ENCODE data around the gene MEPE. TPM values are rescaled to one million over a fixed set of nuclear protein-coding genes. Genes with fewer than 3 reads are reported as not detected.

Gene MEPE, protein sequence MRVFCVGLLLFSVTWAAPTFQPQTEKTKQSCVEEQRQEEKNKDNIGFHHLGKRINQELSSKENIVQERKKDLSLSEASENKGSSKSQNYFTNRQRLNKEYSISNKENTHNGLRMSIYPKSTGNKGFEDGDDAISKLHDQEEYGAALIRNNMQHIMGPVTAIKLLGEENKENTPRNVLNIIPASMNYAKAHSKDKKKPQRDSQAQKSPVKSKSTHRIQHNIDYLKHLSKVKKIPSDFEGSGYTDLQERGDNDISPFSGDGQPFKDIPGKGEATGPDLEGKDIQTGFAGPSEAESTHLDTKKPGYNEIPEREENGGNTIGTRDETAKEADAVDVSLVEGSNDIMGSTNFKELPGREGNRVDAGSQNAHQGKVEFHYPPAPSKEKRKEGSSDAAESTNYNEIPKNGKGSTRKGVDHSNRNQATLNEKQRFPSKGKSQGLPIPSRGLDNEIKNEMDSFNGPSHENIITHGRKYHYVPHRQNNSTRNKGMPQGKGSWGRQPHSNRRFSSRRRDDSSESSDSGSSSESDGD
- total RNA-seq (not detected), polyA plus RNA-seq (not detected)

DNA sequence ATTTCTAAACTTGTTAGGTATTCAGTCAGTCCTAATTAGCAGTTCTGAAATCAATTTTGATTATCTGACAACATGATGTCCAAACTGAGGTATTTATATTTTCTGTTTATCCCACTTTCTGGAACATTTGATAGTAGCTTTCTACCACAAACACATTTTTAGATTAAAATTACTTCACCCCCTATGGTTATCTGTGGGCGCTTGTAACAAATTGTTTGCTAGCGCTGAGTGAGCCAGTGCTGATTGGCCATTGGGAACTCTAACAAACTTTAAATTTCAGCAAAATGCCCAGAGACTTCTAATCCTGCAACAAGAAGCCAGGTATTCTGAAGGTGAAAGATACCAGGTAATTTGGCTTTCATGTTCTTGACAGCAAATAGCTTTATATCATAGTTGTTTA lies at the start of gene MEPE:
MEPE (plus strand) TSS at position 301 of the 400 bp plus-strand sequence. CDS start 1,746 bp downstream, outside the sequence.
- Histone ChIP-seq H3K4me3 (ENCODE audit: low read depth, low read length) (no peak within 1 kb of the TSS), H3K36me3 (ENCODE audit: insufficient read depth) (no peaks in the 10 kb centered on the region), H3K27ac (ENCODE audit: low read depth) (no peak within 1 kb of the TSS), H3K4me1 (ENCODE audit: insufficient read depth) (no peaks in the 10 kb centered on the region)
- DNase-seq (ENCODE audit: extremely low spot score): no peak
- 72% methylated on average over 2 of the region's 2 CpGs for WGBS

DNA sequence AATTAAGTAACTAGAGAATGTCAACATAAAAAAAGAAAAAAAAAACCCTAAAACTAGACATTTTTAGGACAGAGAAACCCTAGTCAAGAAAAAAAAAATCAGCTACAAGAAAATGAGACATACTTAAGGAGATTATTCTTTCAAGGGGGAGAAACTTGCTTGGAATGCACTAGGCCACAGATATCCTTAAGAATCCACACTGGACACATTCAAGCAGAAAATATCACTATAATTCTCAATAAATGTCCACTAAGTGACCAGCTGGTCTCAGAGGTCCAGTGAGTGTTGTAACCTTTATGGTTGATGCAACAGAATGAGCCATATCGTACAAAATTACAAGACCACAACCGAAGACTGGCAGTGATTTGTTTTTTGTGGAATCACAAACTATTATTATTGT lies 49.0 kb upstream of the MEPE start:
- Histone ChIP-seq H3K27ac (ENCODE audit: low read depth) (no peak overlapping the region), H3K36me3 (ENCODE audit: insufficient read depth) (no peaks in the 10 kb centered on the region), H3K4me1 (ENCODE audit: insufficient read depth) (no peaks in the 10 kb centered on the region), H3K4me3 (ENCODE audit: low read depth, low read length) (no peak overlapping the region)
- no peak for DNase-seq (ENCODE audit: extremely low spot score)
- 82% methylated on average over 2 of the region's 2 CpGs for WGBS

DNA sequence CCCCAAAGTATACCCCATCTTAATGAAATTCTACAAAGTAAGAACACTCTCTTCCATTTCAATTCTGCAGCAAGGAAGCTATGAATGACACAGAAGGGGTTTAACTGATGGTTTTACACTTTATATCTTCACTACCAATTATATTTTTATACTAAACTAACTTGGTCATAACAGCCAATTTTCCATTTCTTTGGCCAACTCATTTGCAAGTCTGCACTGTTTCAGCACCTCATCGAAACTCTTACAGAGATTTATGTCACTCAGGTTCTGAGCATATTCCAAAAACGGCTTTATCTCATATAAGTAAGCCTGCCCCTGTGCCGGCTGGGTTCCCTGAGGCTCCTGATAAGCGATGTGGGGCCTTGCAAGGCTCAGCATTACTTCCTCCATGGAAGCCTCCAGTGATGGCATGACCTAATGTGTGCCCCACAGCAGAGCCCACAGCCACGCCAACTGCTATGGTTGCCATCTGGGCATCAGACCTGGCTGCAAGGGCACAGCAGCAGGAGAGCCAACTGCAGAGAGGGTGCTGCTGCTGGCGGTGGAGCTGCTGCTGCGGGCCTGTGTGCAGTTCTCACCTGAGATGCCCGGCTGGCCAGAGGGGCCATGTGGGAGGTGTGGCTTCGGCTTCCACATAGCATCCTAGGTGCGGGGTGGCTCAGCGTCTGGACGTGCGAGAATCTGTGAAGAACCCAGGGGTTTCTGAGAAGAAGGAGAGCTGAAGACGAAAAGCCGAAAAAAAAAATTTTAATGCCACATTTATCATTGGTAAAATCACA lies 46.8 kb upstream of the MEPE start:
- 82% methylated on average over 15 of the region's 15 CpGs for WGBS
- no peaks in the 10 kb centered on the region for H3K36me3 ChIP-seq (ENCODE audit: insufficient read depth)
- no peak overlapping the region for H3K4me3 ChIP-seq (ENCODE audit: low read depth, low read length)
- H3K27ac ChIP-seq (ENCODE audit: low read depth): no peak overlapping the region
- DNase-seq (ENCODE audit: extremely low spot score): no peak
- H3K4me1 ChIP-seq (ENCODE audit: insufficient read depth): no peaks in the 10 kb centered on the region

DNA sequence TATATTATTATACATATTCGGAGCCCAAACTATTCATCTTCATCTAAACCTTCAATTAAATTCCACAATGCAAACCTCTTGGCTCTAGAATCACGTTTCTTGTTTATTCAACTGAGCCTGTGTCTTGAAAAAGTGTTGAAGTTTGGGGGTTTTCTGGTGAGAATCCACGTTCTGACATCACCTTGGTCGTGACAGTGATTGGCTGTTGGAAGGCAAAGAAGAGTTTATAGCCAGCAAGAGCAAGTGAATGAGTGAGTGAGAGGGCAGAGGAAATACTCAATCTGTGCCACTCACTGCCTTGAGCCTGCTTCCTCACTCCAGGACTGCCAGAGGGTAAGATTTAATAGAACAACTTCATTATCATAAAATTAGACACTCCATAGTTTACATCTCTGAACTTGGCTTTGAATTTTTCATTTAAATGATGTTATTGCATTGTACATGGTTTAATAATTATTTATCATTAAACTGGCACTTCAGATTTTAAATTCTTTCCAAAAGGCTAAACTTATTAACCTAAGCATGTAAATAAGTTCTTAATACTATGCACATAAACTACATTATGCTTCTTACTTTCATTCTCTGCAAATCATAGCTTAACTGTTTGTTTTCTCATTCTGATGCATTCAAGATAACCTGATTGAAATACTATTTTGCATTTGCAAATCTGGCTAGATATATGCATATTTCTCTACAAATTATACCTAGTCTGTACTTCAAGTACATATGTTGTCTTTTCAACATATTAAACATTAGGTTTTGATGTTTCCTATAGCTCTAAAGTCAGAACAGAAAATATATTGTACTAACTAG lies 33.3 kb upstream of the MEPE start, which contains the start of gene IBSP:
IBSP (plus strand) TSS at position 254 of the 813 bp plus-strand sequence. CDS start 2,808 bp downstream, outside the sequence.
- 32% methylated on average over 4 of the region's 4 CpGs for WGBS
- no peaks in the 10 kb centered on the region for H3K36me3 ChIP-seq (ENCODE audit: insufficient read depth)
- no peak for DNase-seq (ENCODE audit: extremely low spot score)
- no peak within 1 kb of the TSS for H3K27ac ChIP-seq (ENCODE audit: low read depth)
- no peak within 1 kb of the TSS for H3K4me3 ChIP-seq (ENCODE audit: low read depth, low read length)
- no peaks in the 10 kb centered on the region for H3K4me1 ChIP-seq (ENCODE audit: insufficient read depth)

DNA sequence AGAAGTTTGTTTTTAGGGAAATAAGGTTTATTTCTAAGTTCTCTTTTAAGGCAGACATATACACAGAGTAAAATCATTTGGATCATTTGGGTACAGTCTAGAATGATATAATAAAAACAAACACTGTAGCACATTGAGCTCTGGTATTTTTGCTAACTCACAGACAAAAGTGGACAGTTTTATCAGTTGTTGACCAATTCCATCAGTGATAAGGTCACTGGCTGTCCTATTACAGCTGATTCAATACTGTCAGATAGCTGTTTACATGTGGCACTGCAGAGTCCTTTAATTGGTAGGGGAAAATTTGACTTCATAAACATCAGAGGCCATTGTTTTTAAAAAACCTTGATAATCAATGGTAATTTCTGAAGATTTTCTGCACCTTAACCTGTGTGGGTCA lies 29.9 kb upstream of the MEPE start:
- Histone ChIP-seq H3K36me3 (ENCODE audit: insufficient read depth) (no peaks in the 10 kb centered on the region), H3K4me1 (ENCODE audit: insufficient read depth) (no peaks in the 10 kb centered on the region), H3K27ac (ENCODE audit: low read depth) (no peak overlapping the region), H3K4me3 (ENCODE audit: low read depth, low read length) (no peak overlapping the region)
- no peak for DNase-seq (ENCODE audit: extremely low spot score)

DNA sequence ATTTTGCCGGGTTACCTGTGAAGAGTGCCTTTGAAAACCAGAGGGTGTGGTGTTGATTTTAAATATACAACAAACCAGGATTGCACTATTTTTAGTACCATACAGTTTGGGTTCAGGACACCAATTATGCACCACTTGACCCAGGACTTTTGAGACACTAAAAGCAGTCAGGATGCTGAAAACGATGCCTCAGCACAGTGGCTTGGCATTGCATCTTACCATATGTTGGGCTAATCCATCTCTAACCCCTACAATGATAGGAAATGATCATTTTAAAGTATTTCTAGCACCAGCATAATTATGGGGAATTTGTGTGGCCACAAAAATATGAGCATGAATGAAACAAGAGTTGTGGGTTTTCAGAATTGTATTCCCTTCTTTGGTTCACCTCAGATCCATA lies 29.3 kb upstream of the MEPE start:
- 74% methylated on average over 2 of the region's 2 CpGs for WGBS
- Histone ChIP-seq H3K4me1 (ENCODE audit: insufficient read depth) (no peaks in the 10 kb centered on the region), H3K27ac (ENCODE audit: low read depth) (no peak overlapping the region), H3K36me3 (ENCODE audit: insufficient read depth) (no peaks in the 10 kb centered on the region), H3K4me3 (ENCODE audit: low read depth, low read length) (no peak overlapping the region)
- DNase-seq (ENCODE audit: extremely low spot score): no peak

DNA sequence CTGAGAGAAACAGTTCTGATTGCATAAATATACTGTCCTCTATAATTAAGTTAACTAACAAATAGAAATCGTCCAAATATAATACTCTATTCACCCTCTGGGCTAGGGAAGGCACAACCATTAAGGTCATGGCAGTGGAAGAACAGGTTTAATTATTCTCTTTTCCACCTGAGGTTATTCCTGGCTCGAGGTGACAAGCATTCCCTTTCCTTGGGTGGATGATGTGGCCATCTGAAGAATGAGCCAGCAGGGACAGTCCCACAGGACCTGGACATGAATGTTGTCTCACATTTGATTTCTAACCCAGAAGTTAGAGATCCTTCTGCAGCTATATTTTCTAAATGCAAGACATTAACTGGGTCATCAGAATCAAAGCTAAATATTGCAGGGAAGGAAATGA lies 27.9 kb upstream of the MEPE start:
- Histone ChIP-seq H3K4me3 (ENCODE audit: low read depth, low read length) (no peak overlapping the region), H3K36me3 (ENCODE audit: insufficient read depth) (no peaks in the 10 kb centered on the region), H3K27ac (ENCODE audit: low read depth) (no peak overlapping the region), H3K4me1 (ENCODE audit: insufficient read depth) (no peaks in the 10 kb centered on the region)
- no peak for DNase-seq (ENCODE audit: extremely low spot score)
- 65% methylated on average over 2 of the region's 2 CpGs for WGBS

DNA sequence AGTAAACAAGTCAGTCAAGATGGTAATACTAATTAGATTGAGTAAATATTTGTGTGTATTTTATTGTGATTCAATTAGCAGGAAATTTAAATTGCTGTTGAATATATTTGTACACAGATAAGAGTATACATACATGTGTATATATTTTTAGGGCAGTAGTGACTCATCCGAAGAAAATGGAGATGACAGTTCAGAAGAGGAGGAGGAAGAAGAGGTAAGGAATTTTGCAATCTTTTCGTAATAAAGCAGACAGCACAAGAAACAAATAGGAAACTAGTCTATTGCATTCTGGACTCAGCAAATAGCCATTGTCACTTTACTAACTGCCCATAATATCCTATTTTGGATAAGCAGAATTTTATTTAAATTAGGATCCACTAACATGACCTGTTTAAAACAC lies 26.8 kb upstream of the MEPE start:
- Histone ChIP-seq H3K27ac (ENCODE audit: low read depth) (no peak overlapping the region), H3K4me1 (ENCODE audit: insufficient read depth) (no peaks in the 10 kb centered on the region), H3K4me3 (ENCODE audit: low read depth, low read length) (no peak overlapping the region), H3K36me3 (ENCODE audit: insufficient read depth) (no peaks in the 10 kb centered on the region)
- 76% methylated on average over 2 of the region's 2 CpGs for WGBS
- no peak for DNase-seq (ENCODE audit: extremely low spot score)

DNA sequence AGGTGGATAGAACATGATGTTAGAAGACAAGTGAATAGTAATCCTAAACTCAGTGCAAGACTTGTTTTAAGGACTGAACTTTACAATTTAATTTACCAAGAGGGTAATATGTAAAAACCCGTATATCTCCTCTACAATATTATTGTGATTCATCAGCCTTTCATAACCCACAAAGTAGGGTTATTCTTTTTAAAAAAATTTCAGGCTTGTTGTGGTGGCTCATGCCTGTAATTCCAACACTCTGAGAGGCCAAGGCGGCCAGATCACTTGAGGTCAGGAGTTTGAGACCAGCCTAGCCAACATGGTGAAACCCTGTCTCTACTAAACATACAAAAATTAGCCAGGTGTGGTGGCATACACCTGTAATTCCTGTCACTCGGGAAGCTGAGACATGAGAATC lies 26.2 kb upstream of the MEPE start:
- H3K4me3 ChIP-seq (ENCODE audit: low read depth, low read length): no peak overlapping the region
- H3K27ac ChIP-seq (ENCODE audit: low read depth): no peak overlapping the region
- H3K36me3 ChIP-seq (ENCODE audit: insufficient read depth): no peaks in the 10 kb centered on the region
- 89% methylated on average over 3 of the region's 3 CpGs for WGBS
- H3K4me1 ChIP-seq (ENCODE audit: insufficient read depth): no peaks in the 10 kb centered on the region
- no peak for DNase-seq (ENCODE audit: extremely low spot score)

DNA sequence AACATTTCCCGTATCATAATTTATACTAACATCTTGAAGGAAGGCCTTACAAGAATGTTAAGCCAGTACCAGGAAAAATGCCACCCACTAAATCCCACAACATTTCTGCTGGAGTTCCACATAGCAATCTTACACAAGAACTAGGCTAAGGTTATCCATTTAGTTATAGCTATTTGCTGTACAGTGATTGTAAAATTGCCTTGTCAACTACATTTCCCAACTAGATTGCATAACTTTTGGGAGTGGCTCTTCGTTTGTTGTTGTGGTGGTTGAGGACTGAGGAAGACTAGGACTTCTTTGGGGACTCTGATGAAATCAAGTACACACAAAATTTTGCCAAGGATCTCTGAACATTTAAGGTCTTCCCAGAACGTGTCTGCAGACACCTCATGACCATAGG lies 25.4 kb upstream of the MEPE start:
- WGBS: 69% methylated on average over 3 of the region's 3 CpGs
- Histone ChIP-seq H3K36me3 (ENCODE audit: insufficient read depth) (no peaks in the 10 kb centered on the region), H3K27ac (ENCODE audit: low read depth) (no peak overlapping the region), H3K4me3 (ENCODE audit: low read depth, low read length) (no peak overlapping the region), H3K4me1 (ENCODE audit: insufficient read depth) (no peaks in the 10 kb centered on the region)
- DNase-seq (ENCODE audit: extremely low spot score): no peak

DNA sequence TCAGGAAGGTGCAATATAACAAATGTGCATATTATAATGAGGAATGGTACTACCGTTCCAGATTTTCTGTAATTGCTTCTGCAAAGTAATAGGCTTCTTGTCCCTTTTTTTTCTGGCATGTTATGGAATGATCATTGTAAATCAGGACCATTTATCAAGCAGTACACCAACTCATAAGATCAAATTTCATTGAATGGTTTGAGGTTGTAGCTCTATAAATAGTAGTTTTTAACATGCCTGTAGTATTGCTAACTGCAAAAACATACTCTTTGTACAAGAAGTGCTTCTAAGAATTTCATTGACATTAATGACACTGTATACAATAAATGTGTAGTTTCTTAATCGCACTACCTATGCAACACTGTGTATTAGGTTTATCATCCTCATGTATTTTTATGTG lies 20.8 kb upstream of the MEPE start:
- WGBS: 89% methylated on average over 2 of the region's 2 CpGs
- no peak for DNase-seq (ENCODE audit: extremely low spot score)
- Histone ChIP-seq H3K4me3 (ENCODE audit: low read depth, low read length) (no peak overlapping the region), H3K36me3 (ENCODE audit: insufficient read depth) (no peaks in the 10 kb centered on the region), H3K4me1 (ENCODE audit: insufficient read depth) (no peaks in the 10 kb centered on the region), H3K27ac (ENCODE audit: low read depth) (no peak overlapping the region)

DNA sequence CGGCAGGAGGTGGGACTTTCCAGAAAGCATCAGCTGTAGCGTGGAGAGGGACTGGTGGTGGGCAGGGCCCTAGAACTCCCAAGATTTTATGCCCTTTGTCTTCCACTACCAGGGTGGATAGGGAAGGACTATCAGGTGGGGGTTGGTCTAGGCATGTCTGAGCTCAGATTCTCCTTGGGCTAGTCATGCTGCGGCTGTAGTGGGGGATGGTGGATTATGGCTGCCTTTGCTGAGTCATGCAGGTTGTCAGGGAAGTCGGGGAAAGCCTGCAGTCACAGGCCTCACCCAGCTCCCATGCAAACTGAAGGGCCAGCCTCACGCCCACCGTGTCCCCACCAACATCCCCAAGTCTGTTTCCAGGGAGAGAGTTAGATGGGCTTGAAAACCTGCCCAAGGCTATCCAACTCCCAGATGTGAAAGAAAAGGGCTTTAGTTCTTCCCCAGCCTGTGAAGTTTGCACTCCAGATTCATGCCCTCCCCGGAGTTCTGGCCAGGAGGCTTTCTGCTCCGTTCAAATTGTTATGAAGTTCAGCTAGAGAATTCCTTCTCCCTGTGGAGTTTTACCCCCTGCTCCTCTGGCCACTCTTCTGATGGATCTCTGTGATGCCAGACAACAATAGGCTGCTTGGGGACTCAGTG lies 13.4 kb upstream of the MEPE start:
- Histone ChIP-seq H3K4me1 (ENCODE audit: insufficient read depth) (no peaks in the 10 kb centered on the region), H3K27ac (ENCODE audit: low read depth) (no peak overlapping the region)
- WGBS: 76% methylated on average over 8 of the region's 8 CpGs

DNA sequence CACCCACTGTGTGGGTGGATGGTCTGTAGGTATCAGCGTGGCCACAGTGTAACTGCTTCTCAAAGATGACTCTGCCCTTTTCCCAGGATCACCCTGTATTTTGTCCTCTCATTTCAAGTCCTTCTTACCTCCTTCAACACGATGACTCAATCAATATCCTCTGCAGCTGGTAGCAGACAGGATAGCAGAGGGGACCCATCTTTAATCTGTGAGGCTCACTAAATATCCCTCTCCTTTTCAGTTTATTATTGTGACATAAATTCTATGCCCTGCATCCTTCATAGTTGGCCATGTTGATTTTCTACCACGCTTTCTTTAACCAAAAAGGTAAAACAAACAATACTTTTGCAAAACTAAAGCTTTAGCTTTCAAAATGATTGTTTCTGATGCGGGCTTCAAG lies 9.6 kb upstream of the MEPE start:
- no peaks in the 10 kb centered on the region for H3K4me1 ChIP-seq (ENCODE audit: insufficient read depth)
- 89% methylated on average over 4 of the region's 4 CpGs for WGBS
- no peaks in the 10 kb centered on the region for H3K36me3 ChIP-seq (ENCODE audit: insufficient read depth)
- no peak overlapping the region for H3K4me3 ChIP-seq (ENCODE audit: low read depth, low read length)
- no peak overlapping the region for H3K27ac ChIP-seq (ENCODE audit: low read depth)
- DNase-seq (ENCODE audit: extremely low spot score): no peak

More for the DNA sequence above, 13.4 kb upstream of the MEPE start:
- DNase-seq (ENCODE audit: extremely low spot score): no peak
- Histone ChIP-seq H3K4me3 (ENCODE audit: low read depth, low read length) (no peak overlapping the region), H3K36me3 (ENCODE audit: insufficient read depth) (no peaks in the 10 kb centered on the region)

Measured in urinary bladder (tissue), 4 donors.